Neural progenitor cell (in vitro differentiated cells): Measurements from ENCODE around the gene CIDEA. TPM values are rescaled to one million over a fixed set of nuclear protein-coding genes. Genes with fewer than 3 reads are reported as not detected.

Source experiments
- DNase-seq: peaks from one replicate; pipeline ENCODE4 v3.0.0-alpha.2; 2016; ENCODE audit warnings: low spot score
- H2AFZ ChIP-seq: fragments of 200-600 bp; sonication (generic); replicated peaks from 2 replicates; pipeline ENCODE4 v1.6.1; 2016; ENCODE audit warnings: antibody characterized with exemption
- H3F3A ChIP-seq: fragments of 200-600 bp; sonication (generic); 2 replicates; pipeline ENCODE4 v1.6.1; 2016; ENCODE audit warnings: antibody characterized with exemption, low read depth
- H3K27ac ChIP-seq: fragments of 200-600 bp; sonication (generic); 2 replicates; pipeline ENCODE4 v1.5.1; 2016; ENCODE audit warnings: mild to moderate bottlenecking
- H3K27me3 ChIP-seq: fragments of 200-600 bp; sonication (generic); 2 replicates; pipeline ENCODE4 v1.6.1; 2016; ENCODE audit warnings: mild to moderate bottlenecking, moderate library complexity
- H3K36me3 ChIP-seq: fragments of 200-600 bp; sonication (generic); 2 replicates; pipeline ENCODE4 v1.5.1; 2016
- H3K4me1 ChIP-seq: fragments of 200-600 bp; sonication (generic); 2 replicates; pipeline ENCODE4 v1.6.1; 2016; ENCODE audit warnings: mixed run types
- H3K4me2 ChIP-seq: fragments of 200-600 bp; sonication (generic); 2 replicates; pipeline ENCODE4 v1.6.1; 2016
- H3K4me3 ChIP-seq: fragments of 200-600 bp; sonication (generic); 2 replicates; pipeline ENCODE4 v1.5.1; 2016
- H3K79me2 ChIP-seq: fragments of 200-600 bp; sonication (generic); 2 replicates; pipeline ENCODE4 v1.6.1; 2016; ENCODE audit warnings: low read depth
- H3K9ac ChIP-seq: fragments of 200-600 bp; sonication (generic); 2 replicates; pipeline ENCODE4 v1.6.1; 2016
- H3K9me3 ChIP-seq: fragments of 200-600 bp; sonication (generic); 2 replicates; pipeline ENCODE4 v1.5.1; 2016; ENCODE audit warnings: low read depth
- H4K20me1 ChIP-seq: fragments of 200-600 bp; sonication (generic); 2 replicates; pipeline ENCODE4 v1.6.1; 2016; ENCODE audit warnings: low read depth
- H3K27ac Mint-ChIP-seq: 3 replicates; pipeline ENCODE4 v1.8.0; 2021; ENCODE audit warnings: mixed read lengths
- H3K27me3 Mint-ChIP-seq: 2 replicates; pipeline ENCODE4 v1.8.0; 2022; ENCODE audit warnings: low read depth, mild to moderate bottlenecking, inconsistent platforms, moderate library complexity, mixed read lengths; ENCODE audit not compliant: insufficient read depth
- H3K36me3 Mint-ChIP-seq: 3 replicates; pipeline ENCODE4 v1.8.0; 2021; ENCODE audit warnings: mixed read lengths
- H3K4me1 Mint-ChIP-seq: 3 replicates; pipeline ENCODE4 v1.8.0; 2021; ENCODE audit warnings: mixed read lengths
- H3K4me3 Mint-ChIP-seq: 3 replicates; pipeline ENCODE4 v1.8.0; 2021; ENCODE audit warnings: mild to moderate bottlenecking, moderate library complexity, mixed read lengths
- H3K9me3 Mint-ChIP-seq: 3 replicates; pipeline ENCODE4 v1.8.0; 2020; ENCODE audit warnings: mixed read lengths
- EZH2 ChIP-seq: fragments of 200-600 bp; sonication (generic); IDR thresholded peaks from 2 replicates; pipeline ENCODE4 v1.6.1; 2017; ENCODE audit warnings: antibody characterized with exemption, mild to moderate bottlenecking, moderate library complexity
- EZH2phosphoT487 ChIP-seq: fragments of 200-600 bp; sonication (generic); IDR thresholded peaks from 2 replicates; pipeline ENCODE4 v1.6.1; 2017; ENCODE audit warnings: antibody characterized with exemption
- total RNA-seq: library from RNA; depleted of rRNA; stranded (reverse); fragments of >200 nt; gene quantifications from 2 replicates; pipeline ENCODE4 v1.2.3, GENCODE V29; 2015; ENCODE audit warnings: low replicate concordance
- TF ChIP-seq, protein P1 (sequence below): fragments of 200-600 bp; sonication (generic); IDR thresholded peaks from 2 replicates; pipeline ENCODE4 v1.5.1; 2017; ENCODE audit warnings: antibody characterized with exemption, mild to moderate bottlenecking

The CIDEA gene
- total RNA-seq, 1 donor from 2014 or later = not detected

DNA sequence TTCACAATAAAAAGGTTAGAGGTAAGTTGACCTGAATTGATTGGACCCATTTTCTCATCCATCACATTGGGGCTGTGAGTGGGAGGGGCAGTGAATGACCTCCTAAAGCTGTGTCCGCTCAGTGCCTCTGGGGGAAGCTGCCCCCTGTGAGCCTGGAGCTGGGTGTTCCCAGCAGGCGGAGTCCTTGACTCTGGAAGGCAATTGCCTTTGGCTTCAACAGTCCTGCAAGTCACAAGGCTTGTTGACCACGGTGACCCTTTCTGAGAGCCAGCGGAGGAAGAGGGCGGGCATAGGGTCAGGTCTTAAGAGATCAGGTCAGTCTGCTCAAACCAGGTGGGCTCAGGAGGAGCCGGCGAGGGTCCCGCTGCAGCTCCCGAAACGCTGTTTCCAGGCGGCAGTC lies 1.1 kb upstream of the CIDEA start:
- Mint-ChIP-seq H3K4me3 (peak overlapping the region; percentile 79), H3K27me3 (peaks cover 49% of the 10 kb centered on the region), H3K9me3 (peaks cover 3% of the 10 kb centered on the region), H3K4me1 (peaks cover 27% of the 10 kb centered on the region), H3K27ac (no peak overlapping the region), H3K36me3 (no peaks in the 10 kb centered on the region)
- H3K9ac ChIP-seq = no peak overlapping the region
- H2AFZ ChIP-seq = no peak overlapping the region
- H3K4me2 ChIP-seq = peak overlapping the region; percentile 70
- no peak for DNase-seq
- H4K20me1 ChIP-seq = peaks cover 20% of the 10 kb centered on the region
- peak overlapping the region; percentile 50 for H3K4me3 ChIP-seq
- no peaks in the 10 kb centered on the region for H3K79me2 ChIP-seq
- TF ChIP-seq, protein P1, sequence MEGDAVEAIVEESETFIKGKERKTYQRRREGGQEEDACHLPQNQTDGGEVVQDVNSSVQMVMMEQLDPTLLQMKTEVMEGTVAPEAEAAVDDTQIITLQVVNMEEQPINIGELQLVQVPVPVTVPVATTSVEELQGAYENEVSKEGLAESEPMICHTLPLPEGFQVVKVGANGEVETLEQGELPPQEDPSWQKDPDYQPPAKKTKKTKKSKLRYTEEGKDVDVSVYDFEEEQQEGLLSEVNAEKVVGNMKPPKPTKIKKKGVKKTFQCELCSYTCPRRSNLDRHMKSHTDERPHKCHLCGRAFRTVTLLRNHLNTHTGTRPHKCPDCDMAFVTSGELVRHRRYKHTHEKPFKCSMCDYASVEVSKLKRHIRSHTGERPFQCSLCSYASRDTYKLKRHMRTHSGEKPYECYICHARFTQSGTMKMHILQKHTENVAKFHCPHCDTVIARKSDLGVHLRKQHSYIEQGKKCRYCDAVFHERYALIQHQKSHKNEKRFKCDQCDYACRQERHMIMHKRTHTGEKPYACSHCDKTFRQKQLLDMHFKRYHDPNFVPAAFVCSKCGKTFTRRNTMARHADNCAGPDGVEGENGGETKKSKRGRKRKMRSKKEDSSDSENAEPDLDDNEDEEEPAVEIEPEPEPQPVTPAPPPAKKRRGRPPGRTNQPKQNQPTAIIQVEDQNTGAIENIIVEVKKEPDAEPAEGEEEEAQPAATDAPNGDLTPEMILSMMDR = no peak
- no peak for TF ChIP-seq EZH2phosphoT487
- TF ChIP-seq EZH2 = no peak
- H3K9me3 ChIP-seq = no peaks in the 10 kb centered on the region
- no peak overlapping the region for H3K27ac ChIP-seq
- H3K27me3 ChIP-seq = peaks cover 93% of the 10 kb centered on the region
- H3K36me3 ChIP-seq = no peaks in the 10 kb centered on the region
- H3F3A ChIP-seq = peaks cover 5% of the 10 kb centered on the region
- H3K4me1 ChIP-seq = peaks cover 16% of the 10 kb centered on the region

DNA sequence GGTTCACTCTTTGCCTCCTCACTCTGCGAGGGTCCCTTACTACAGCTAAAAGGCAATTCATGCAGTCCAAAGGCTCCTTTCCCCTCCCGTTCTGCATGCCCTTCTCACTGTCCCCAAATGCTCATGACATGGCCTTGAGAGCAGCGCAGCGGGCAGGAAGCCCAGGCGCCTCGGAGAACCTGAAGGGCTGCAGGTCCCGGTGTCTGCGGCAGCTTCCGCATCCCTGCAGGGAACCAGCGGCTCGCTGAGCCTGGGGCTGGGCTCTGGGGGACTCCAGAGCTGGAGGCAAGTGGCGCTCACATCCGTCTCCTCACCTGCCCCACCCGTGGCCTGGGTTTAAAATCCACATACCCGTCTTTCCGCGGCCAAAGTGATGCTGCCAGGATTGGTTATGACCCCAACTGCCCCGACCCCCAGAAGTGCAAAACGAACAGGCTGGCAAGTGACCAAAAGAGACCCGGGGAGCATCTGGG lies 462 bp upstream of the CIDEA start:
- Histone ChIP-seq H3K4me2 (peak overlapping the region; percentile 70), H3K4me1 (peaks cover 16% of the 10 kb centered on the region), H3K9me3 (no peaks in the 10 kb centered on the region), H3K27ac (no peak overlapping the region), H3K27me3 (peaks cover 93% of the 10 kb centered on the region), H3F3A (peaks cover 5% of the 10 kb centered on the region), H4K20me1 (peaks cover 20% of the 10 kb centered on the region), H3K36me3 (no peaks in the 10 kb centered on the region), H3K9ac (no peak overlapping the region), H3K4me3 (peak overlapping the region; percentile 50), H2AFZ (peak overlapping the region; percentile 27), H3K79me2 (no peaks in the 10 kb centered on the region)
- Mint-ChIP-seq H3K9me3 (peaks cover 3% of the 10 kb centered on the region), H3K4me1 (peaks cover 27% of the 10 kb centered on the region), H3K36me3 (no peaks in the 10 kb centered on the region), H3K27ac (no peak overlapping the region), H3K4me3 (peak overlapping the region; percentile 79), H3K27me3 (peaks cover 46% of the 10 kb centered on the region)
- TF ChIP-seq EZH2 = peak; percentile 89
- TF ChIP-seq, protein P1 = no peak
- TF ChIP-seq EZH2phosphoT487 = peak; percentile 48
- DNase-seq = peak; percentile 44

DNA sequence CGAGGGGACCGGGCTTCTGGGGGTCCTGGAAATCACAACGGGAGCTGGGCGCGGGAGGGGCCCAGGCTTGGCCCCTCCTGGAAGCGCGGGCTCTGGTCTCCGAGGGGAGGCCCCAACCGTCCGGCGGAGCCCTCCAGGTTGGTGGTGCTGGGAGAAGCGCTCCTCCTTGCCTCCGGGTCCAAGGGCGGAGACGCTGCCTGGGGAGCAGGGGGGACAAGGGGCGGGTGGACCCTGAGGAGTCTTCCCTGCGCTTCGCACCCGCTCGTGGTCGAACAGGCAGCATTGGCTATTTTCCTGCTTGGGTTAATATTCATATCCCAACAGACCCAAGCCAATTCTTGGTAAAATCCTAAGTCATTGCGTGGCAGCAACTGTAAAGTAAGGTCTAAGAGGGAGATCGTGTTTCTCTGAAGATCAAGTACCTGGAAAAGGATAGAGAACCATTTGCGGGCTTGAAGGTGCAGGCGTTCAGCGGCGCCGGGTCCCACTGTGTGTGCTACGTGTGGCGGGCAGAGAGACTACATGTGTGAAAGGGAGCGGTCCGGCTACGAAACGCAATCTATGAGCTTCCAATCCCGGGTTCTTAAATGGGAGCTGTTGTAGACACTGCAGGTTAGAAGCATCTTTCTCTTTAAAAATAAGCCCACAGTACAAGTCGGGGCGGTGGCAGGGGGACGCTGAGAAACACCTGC lies 805 bp downstream of the CIDEA start:
- Histone ChIP-seq H3K4me3 (peak overlapping the region; percentile 50), H3K36me3 (no peaks in the 10 kb centered on the region), H3K4me2 (peak overlapping the region; percentile 70), H2AFZ (peak overlapping the region; percentile 30), H3K27ac (no peak overlapping the region), H3F3A (peaks cover 5% of the 10 kb centered on the region), H3K9ac (no peak overlapping the region), H4K20me1 (peaks cover 20% of the 10 kb centered on the region), H3K4me1 (peaks cover 16% of the 10 kb centered on the region), H3K27me3 (peaks cover 88% of the 10 kb centered on the region), H3K9me3 (no peaks in the 10 kb centered on the region), H3K79me2 (no peaks in the 10 kb centered on the region)
- DNase-seq = no peak
- peak; percentile 42 for TF ChIP-seq EZH2phosphoT487
- TF ChIP-seq EZH2 = no peak
- Mint-ChIP-seq H3K4me1 (peaks cover 27% of the 10 kb centered on the region), H3K27ac (no peak overlapping the region), H3K27me3 (peaks cover 45% of the 10 kb centered on the region), H3K9me3 (peaks cover 3% of the 10 kb centered on the region), H3K4me3 (peak overlapping the region; percentile 58), H3K36me3 (no peaks in the 10 kb centered on the region)

DNA sequence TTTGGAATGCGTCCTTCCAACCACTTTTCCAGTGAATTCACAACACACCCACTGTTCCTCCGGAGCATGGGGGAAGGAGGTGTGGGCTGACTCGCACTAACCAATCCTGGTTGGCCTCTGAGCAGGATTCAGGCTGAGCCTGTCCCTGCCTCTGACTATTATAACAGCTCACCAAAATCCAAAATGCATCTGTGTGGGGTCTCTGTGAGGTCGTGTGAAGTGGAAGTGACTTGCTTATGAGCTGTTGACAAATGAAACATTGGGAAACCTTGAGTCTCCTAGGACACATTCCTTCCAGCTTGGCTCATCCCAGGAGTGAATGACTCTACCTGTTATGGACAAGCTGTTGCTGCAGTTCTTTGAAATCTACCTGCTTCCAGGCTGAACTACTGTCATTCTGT lies 1.5 kb downstream of the CIDEA start:
- Histone ChIP-seq H3K4me3 (no peak overlapping the region), H2AFZ (no peak overlapping the region), H3K9ac (no peak overlapping the region), H3F3A (peaks cover 5% of the 10 kb centered on the region), H3K27me3 (peaks cover 86% of the 10 kb centered on the region), H3K36me3 (no peaks in the 10 kb centered on the region), H3K4me1 (peaks cover 16% of the 10 kb centered on the region), H4K20me1 (peaks cover 20% of the 10 kb centered on the region), H3K9me3 (no peaks in the 10 kb centered on the region), H3K4me2 (no peak overlapping the region), H3K27ac (no peak overlapping the region), H3K79me2 (no peaks in the 10 kb centered on the region)
- peaks cover 45% of the 10 kb centered on the region for H3K27me3 Mint-ChIP-seq
- peak overlapping the region; percentile 58 for H3K4me3 Mint-ChIP-seq
- DNase-seq = peak; percentile 13
- H3K27ac Mint-ChIP-seq = no peak overlapping the region
- H3K4me1 Mint-ChIP-seq = peaks cover 27% of the 10 kb centered on the region
- TF ChIP-seq EZH2phosphoT487 (no peak), EZH2 (no peak)
- H3K36me3 Mint-ChIP-seq = no peaks in the 10 kb centered on the region
- H3K9me3 Mint-ChIP-seq = peaks cover 3% of the 10 kb centered on the region
